ENCODE data around the gene FAM110A. TPM values are rescaled to one million over a fixed set of nuclear protein-coding genes. Genes with fewer than 3 reads are reported as not detected.
"Not testable (repeated sequence)": the region's sequence is repeated elsewhere in the genome, so short reads cannot be mapped to it uniquely, and the experiment has no call there.

Gene FAM110A
- total and polyA plus RNA-seq, 5 donors from 2014 or later = 24.6 to 36.5 (median 30.0) TPM

DNA sequence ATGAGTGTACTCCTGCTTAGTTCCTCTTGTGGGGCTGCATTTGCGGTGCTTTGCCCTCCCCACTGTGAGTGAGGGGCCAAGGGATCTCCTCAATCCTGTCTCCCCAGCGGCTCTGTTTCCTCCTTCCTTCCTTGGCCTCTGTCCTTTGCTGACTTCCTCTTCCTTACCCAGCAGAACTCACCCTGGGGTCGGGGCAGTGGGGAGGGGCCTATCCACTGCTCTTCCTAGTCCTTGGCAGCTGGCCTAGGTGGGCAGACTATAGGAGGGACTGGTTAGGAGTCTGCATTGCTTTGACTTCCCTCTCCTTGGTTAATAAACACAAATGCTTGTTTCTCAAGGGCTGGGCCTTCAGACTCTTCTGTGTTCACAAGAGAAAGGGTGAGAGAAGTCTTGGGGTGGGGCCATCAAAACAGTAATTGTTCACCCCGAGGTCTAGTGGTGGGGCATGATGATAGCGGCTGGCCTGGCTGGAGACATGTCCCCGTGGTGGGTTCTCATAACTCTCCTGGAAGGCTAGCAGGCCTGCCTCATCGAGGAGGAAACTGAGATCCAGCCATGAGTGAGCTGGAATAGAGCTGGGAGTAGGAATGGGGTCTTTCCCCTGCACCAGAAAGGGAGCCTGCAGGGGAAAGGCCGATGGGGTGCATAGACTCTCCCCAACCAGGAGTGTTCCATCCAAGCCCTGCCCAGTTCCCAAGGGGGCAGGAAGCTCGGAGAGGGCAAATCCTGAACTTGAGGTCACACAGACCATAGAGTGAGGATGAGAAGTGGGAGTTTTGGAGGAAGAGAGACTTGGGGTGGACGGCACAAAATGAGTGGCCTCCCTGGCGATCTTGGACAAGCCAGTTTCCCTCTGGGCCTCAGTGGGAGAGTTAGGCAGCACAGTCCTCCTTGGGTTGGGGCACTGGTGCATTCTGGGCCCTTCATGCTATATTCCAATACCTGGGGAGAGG, 12.7 kb downstream of the FAM110A start:
- Mint-ChIP-seq H3K4me3 (peak overlapping the region; percentile 94 to 99 (median 98)), H3K27me3 (no peaks in the 10 kb centered on the region), H3K9me3 (peaks cover 0 to 6% (median 2%) of the 10 kb centered on the region in 7 donors), H3K36me3 (peaks cover 13% of the 10 kb centered on the region), H3K4me1 (peaks cover 12 to 73% (median 49%) of the 10 kb centered on the region in 4 donors), H3K27ac (peak overlapping the region; percentile 94 to 100 (median 95))
- DNase-seq = peak in 2 of 3 donors; percentile 13 to 68
- H3K4me1 ChIP-seq (ENCODE audit: control insufficient read depth, insufficient read depth, low read length, poor library complexity, severe bottlenecking) = peaks cover 87% of the 10 kb centered on the region
- H3K9me3 ChIP-seq (ENCODE audit: control insufficient read depth in 2 of 2, low read length in 2 of 2) = no peaks in the 10 kb centered on the region
- H3K36me3 ChIP-seq (ENCODE audit: control insufficient read depth, insufficient read depth, low read length) = no peaks in the 10 kb centered on the region
- H3K27me3 ChIP-seq (ENCODE audit: control insufficient read depth, insufficient read depth, low read length) = no peaks in the 10 kb centered on the region
- ATAC-seq (ENCODE audit: low read depth in 2 of 2) = no peak
- peak overlapping the region; percentile 93 for H3K4me3 ChIP-seq (ENCODE audit: low read depth, low read length)
- H3K27ac ChIP-seq (ENCODE audit: insufficient read depth, low read length, poor library complexity, severe bottlenecking) = peak overlapping the region; percentile 82

DNA sequence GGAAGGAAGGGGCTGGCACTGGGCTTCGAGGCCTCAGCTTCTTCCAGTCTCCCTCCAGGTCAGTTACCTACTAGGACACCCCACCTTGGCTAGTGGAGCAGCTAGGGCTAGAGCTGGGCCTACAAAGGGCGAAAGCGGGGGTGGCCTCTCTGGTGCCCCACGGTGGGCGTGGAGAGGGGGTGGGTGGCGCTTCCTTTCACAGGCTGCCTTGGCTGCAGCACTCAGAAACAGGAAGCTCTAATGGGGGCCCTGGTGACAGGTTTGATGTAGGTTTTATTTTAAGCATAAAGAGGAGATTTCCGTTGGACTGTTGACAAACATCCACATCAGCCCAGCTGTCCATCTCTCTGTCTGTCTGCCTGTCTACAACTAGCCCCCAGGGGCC, 13.4 kb downstream of the FAM110A start:
- peak overlapping the region; percentile 94 to 99 (median 98) for H3K4me3 Mint-ChIP-seq
- DNase-seq = peak; percentile 58 to 86 (median 69)
- Histone ChIP-seq H3K36me3 (ENCODE audit: control insufficient read depth, insufficient read depth, low read length) (no peaks in the 10 kb centered on the region), H3K27me3 (ENCODE audit: control insufficient read depth, insufficient read depth, low read length) (no peaks in the 10 kb centered on the region), H3K27ac (ENCODE audit: insufficient read depth, low read length, poor library complexity, severe bottlenecking) (peak overlapping the region; percentile 82), H3K9me3 (ENCODE audit: control insufficient read depth in 2 of 2, low read length in 2 of 2) (no peaks in the 10 kb centered on the region), H3K4me1 (ENCODE audit: control insufficient read depth, insufficient read depth, low read length, poor library complexity, severe bottlenecking) (peaks cover 87% of the 10 kb centered on the region), H3K4me3 (ENCODE audit: low read depth, low read length) (peak overlapping the region; percentile 93)
- no peaks in the 10 kb centered on the region for H3K27me3 Mint-ChIP-seq
- H3K27ac Mint-ChIP-seq = peak overlapping the region; percentile 94 to 100 (median 95)
- ATAC-seq (ENCODE audit: low read depth in 2 of 2) = peak; percentile 56 to 58
- H3K36me3 Mint-ChIP-seq = peaks cover 19% of the 10 kb centered on the region
- H3K4me1 Mint-ChIP-seq = peaks cover 12 to 77% (median 54%) of the 10 kb centered on the region in 4 donors
- H3K9me3 Mint-ChIP-seq = peaks cover 0 to 6% (median 2%) of the 10 kb centered on the region in 7 donors

DNA sequence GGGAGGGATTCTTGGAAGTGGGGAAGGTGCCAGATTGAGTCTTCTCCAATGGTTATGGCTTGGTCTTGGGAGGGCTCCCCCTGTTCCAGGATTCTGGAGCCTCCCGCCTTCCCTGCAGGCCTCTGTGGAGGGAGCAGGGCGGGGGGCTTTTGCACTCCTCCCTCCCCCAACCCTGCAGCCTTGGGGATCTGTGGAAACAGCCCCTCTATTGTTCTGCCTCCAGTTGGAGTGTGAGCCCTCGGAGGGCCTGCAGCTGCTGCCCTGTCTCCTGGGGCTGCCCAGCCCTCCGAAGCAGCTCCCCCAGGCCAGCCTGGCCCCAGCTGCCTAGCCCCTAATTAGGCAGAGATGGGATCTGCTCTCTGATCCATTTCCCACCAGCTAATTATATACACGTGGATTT, 14.7 kb downstream of the FAM110A start:
- H3K27me3 ChIP-seq (ENCODE audit: control insufficient read depth, insufficient read depth, low read length) = no peaks in the 10 kb centered on the region
- Mint-ChIP-seq H3K9me3 (peaks cover 0 to 6% (median 2%) of the 10 kb centered on the region in 7 donors), H3K27me3 (no peaks in the 10 kb centered on the region), H3K4me1 (peaks cover 20 to 80% (median 58%) of the 10 kb centered on the region in 4 donors), H3K27ac (peak overlapping the region; percentile 94 to 100 (median 95)), H3K4me3 (peak overlapping the region; percentile 54 to 98 (median 96)), H3K36me3 (peaks cover 26% of the 10 kb centered on the region)
- H3K4me3 ChIP-seq (ENCODE audit: low read depth, low read length) = peak overlapping the region; percentile 93
- ATAC-seq (ENCODE audit: low read depth in 2 of 2) (no peak), DNase-seq (no peak)
- peaks cover 5% of the 10 kb centered on the region for H3K36me3 ChIP-seq (ENCODE audit: control insufficient read depth, insufficient read depth, low read length)
- H3K9me3 ChIP-seq (ENCODE audit: control insufficient read depth in 2 of 2, low read length in 2 of 2) = no peaks in the 10 kb centered on the region
- peaks cover 82% of the 10 kb centered on the region for H3K4me1 ChIP-seq (ENCODE audit: control insufficient read depth, insufficient read depth, low read length, poor library complexity, severe bottlenecking)
- peak overlapping the region; percentile 82 for H3K27ac ChIP-seq (ENCODE audit: insufficient read depth, low read length, poor library complexity, severe bottlenecking)

DNA sequence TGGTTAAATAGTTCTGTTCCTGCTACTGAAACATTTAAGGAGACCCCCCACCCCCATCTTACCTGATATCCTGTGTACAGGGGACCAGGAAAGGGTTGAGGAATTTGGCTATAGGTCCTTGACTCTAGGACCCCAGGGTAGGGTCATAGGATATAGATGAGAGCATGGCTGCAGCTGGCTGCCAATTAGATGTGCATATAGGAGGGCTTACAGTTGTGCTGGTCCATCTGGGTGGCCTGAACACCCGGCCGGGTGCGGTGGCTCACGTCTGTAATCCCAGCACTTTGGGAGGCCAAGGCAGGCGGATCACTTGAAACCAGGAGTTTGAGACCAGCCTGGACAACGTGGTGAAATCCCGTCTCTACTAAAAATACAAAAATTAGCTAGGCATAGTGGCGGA, 15.2 kb downstream of the FAM110A start:
- H3K9me3 ChIP-seq (ENCODE audit: control insufficient read depth in 2 of 2, low read length in 2 of 2); DNase-seq; ATAC-seq (ENCODE audit: low read depth in 2 of 2); H3K27me3 Mint-ChIP-seq; H3K36me3 ChIP-seq (ENCODE audit: control insufficient read depth, insufficient read depth, low read length); H3K4me3 ChIP-seq (ENCODE audit: low read depth, low read length); H3K27ac ChIP-seq (ENCODE audit: insufficient read depth, low read length, poor library complexity, severe bottlenecking); H3K9me3 Mint-ChIP-seq; H3K27me3 ChIP-seq (ENCODE audit: control insufficient read depth, insufficient read depth, low read length): not testable (repeated sequence)
- Mint-ChIP-seq H3K27ac (peak overlapping the region; percentile 36 to 94 (median 82)), H3K36me3 (peaks cover 30% of the 10 kb centered on the region), H3K4me3 (peak overlapping the region; percentile 44 to 97 (median 74)), H3K4me1 (peaks cover 21 to 82% (median 62%) of the 10 kb centered on the region in 4 donors)
- H3K4me1 ChIP-seq (ENCODE audit: control insufficient read depth, insufficient read depth, low read length, poor library complexity, severe bottlenecking) = peaks cover 77% of the 10 kb centered on the region

- Histone ChIP-seq H3K4me3 (ENCODE audit: low read depth, low read length) (no peak overlapping the region), H3K9me3 (ENCODE audit: control insufficient read depth in 2 of 2, low read length in 2 of 2) (no peaks in the 10 kb centered on the region), H3K27ac (ENCODE audit: insufficient read depth, low read length, poor library complexity, severe bottlenecking) (no peak overlapping the region), H3K27me3 (ENCODE audit: control insufficient read depth, insufficient read depth, low read length) (no peaks in the 10 kb centered on the region), H3K4me1 (ENCODE audit: control insufficient read depth, insufficient read depth, low read length, poor library complexity, severe bottlenecking) (peaks cover 66% of the 10 kb centered on the region), H3K36me3 (ENCODE audit: control insufficient read depth, insufficient read depth, low read length) (peaks cover 5% of the 10 kb centered on the region)
- Mint-ChIP-seq H3K4me3 (peak overlapping the region in 2 of 4 donors; percentile 41 to 84), H3K4me1 (peaks cover 29 to 94% (median 68%) of the 10 kb centered on the region in 4 donors), H3K27ac (peak overlapping the region; percentile 12 to 97 (median 85)), H3K36me3 (peaks cover 33% of the 10 kb centered on the region), H3K9me3 (peaks cover 0 to 6% (median 2%) of the 10 kb centered on the region in 7 donors), H3K27me3 (no peaks in the 10 kb centered on the region)
- no peak for DNase-seq
- no peak for ATAC-seq (ENCODE audit: low read depth in 2 of 2)
Measured at GRCh38 chr20:853406-853996, 20.0 kb downstream of the FAM110A start.

GRCh38 chr20:854601-855000, 21.1 kb downstream of the FAM110A start:
- H3K36me3 Mint-ChIP-seq = peaks cover 33% of the 10 kb centered on the region
- Histone ChIP-seq H3K27ac (ENCODE audit: insufficient read depth, low read length, poor library complexity, severe bottlenecking) (no peak overlapping the region), H3K27me3 (ENCODE audit: control insufficient read depth, insufficient read depth, low read length) (no peaks in the 10 kb centered on the region), H3K36me3 (ENCODE audit: control insufficient read depth, insufficient read depth, low read length) (peaks cover 5% of the 10 kb centered on the region), H3K9me3 (ENCODE audit: control insufficient read depth in 2 of 2, low read length in 2 of 2) (no peaks in the 10 kb centered on the region), H3K4me3 (ENCODE audit: low read depth, low read length) (no peak overlapping the region), H3K4me1 (ENCODE audit: control insufficient read depth, insufficient read depth, low read length, poor library complexity, severe bottlenecking) (peaks cover 68% of the 10 kb centered on the region)
- H3K9me3 Mint-ChIP-seq = peaks cover 0 to 6% (median 2%) of the 10 kb centered on the region in 7 donors
- ATAC-seq (ENCODE audit: low read depth in 2 of 2) = no peak
- H3K27me3 Mint-ChIP-seq = no peaks in the 10 kb centered on the region
- no peak for DNase-seq
- peaks cover 34 to 97% (median 70%) of the 10 kb centered on the region in 4 donors for H3K4me1 Mint-ChIP-seq
- peak overlapping the region in 1 of 4 donors; percentile 84 for H3K4me3 Mint-ChIP-seq
- H3K27ac Mint-ChIP-seq = peak overlapping the region; percentile 85 to 95 (median 88)

DNA sequence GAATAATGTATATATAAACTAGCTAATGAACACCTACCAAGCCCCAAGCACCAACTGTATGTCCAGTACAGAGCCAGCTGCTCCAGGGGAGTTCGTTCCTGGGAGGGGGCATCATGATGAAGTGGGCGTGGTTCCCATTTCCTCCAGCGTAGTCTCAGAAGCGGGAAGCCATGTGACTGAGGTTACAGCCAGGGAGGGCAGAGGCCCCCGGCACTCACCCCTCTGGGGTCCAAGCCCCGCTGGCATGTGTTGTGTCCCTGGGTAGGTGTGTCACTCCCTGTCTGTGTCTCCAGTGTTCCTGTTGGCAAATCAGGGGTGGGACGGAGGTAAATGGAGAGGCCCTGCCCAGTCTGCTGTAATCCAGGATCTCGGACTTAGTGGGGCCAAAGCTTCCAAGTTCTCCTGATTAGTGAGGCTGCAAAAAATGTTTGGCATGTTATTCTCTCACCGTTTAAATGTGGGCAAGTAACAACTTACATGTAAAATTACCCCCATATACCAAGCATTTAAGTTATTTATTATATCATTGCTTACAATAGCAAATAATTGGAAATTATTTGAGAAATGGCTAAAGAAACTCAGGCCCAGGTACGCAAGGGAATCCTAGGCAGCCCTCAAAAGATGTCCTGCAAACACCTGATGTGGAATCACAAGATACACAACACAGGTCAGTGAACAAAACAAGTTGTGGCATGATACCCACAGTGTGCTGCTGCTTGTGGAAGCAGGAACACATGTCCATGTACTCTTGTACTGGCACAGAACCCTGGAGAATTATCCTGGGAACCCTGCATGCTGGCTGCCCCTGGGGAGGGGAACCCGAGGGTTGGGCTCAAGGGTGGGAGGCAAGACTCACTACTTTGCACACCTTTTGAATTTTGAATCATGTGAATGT, 22.2 kb downstream of the FAM110A start:
- ATAC-seq (ENCODE audit: low read depth in 2 of 2) (no peak), DNase-seq (no peak)
- Histone ChIP-seq H3K4me1 (ENCODE audit: control insufficient read depth, insufficient read depth, low read length, poor library complexity, severe bottlenecking) (peaks cover 65% of the 10 kb centered on the region), H3K4me3 (ENCODE audit: low read depth, low read length) (peak overlapping the region; percentile 50), H3K27me3 (ENCODE audit: control insufficient read depth, insufficient read depth, low read length) (no peaks in the 10 kb centered on the region), H3K36me3 (ENCODE audit: control insufficient read depth, insufficient read depth, low read length) (peaks cover 5% of the 10 kb centered on the region), H3K9me3 (ENCODE audit: control insufficient read depth in 2 of 2, low read length in 2 of 2) (no peaks in the 10 kb centered on the region), H3K27ac (ENCODE audit: insufficient read depth, low read length, poor library complexity, severe bottlenecking) (peak overlapping the region; percentile 60)
- H3K27me3 Mint-ChIP-seq = no peaks in the 10 kb centered on the region
- H3K27ac Mint-ChIP-seq = peak overlapping the region; percentile 85 to 95 (median 88)
- peaks cover 34 to 98% (median 70%) of the 10 kb centered on the region in 4 donors for H3K4me1 Mint-ChIP-seq
- H3K4me3 Mint-ChIP-seq = peak overlapping the region; percentile 55 to 79 (median 65)
- H3K9me3 Mint-ChIP-seq = peaks cover 0 to 3% (median 1%) of the 10 kb centered on the region in 7 donors
- H3K36me3 Mint-ChIP-seq = peaks cover 31% of the 10 kb centered on the region

Data from CD4-positive, CD25-positive, alpha-beta regulatory T cell (primary cell).